PC-9 (cell line): ENCODE measurements around the gene ABR. TPM values are rescaled to one million over a fixed set of nuclear protein-coding genes. Genes with fewer than 3 reads are reported as not detected.

ENCODE experiments used
- BruUV-seq: library from RNA; stranded (reverse); fragments of 400-500 nt; replicated peaks from 2 replicates; lab custom pipeline; 2021; lab: Mats Ljungman, UMichigan
- CTCF ChIA-PET: fragments of 300-600 bp; sonication (Branson Sonifier 250); formaldehyde crosslinking; loops from one replicate; lab custom pipeline; 2022; ENCODE audit warnings: antibody characterized with exemption; lab: Charles Lee
- POLR2A ChIA-PET: fragments of 300-600 bp; sonication (Branson Sonifier 250); formaldehyde crosslinking; loops from one replicate; lab custom pipeline; 2022; ENCODE audit warnings: antibody characterized with exemption; ENCODE audit not compliant: unreplicated experiment; lab: Charles Lee
- DNase-seq, 2 experiments: peaks; one replicate each; pipeline versions ENCODE4 v3.0.0 to v3.0.0-alpha.2; 2015 to 2022; ENCODE audit warnings: mixed read lengths in 1 of 2
- H2AFZ ChIP-seq: fragments of 200-600 bp; sonication (generic); 2 replicates; pipeline ENCODE4 v1.8.1; 2017; ENCODE audit warnings: antibody characterized with exemption
- H3F3A ChIP-seq: fragments of 200-600 bp; sonication (generic); 2 replicates; pipeline ENCODE4 v1.8.1; 2017; ENCODE audit warnings: antibody characterized with exemption, mild to moderate bottlenecking, low read depth; ENCODE audit not compliant: insufficient read depth
- H3K27ac ChIP-seq: fragments of 200-600 bp; sonication (generic); 2 replicates; pipeline ENCODE4 v1.6.1; 2016; ENCODE audit warnings: mixed run types
- H3K27me3 ChIP-seq: fragments of 200-600 bp; sonication (generic); 2 replicates; pipeline ENCODE4 v1.6.1; 2016; ENCODE audit warnings: low read depth, mixed run types; ENCODE audit not compliant: insufficient read depth
- H3K36me3 ChIP-seq: fragments of 200-600 bp; sonication (generic); 2 replicates; pipeline ENCODE4 v1.6.1; 2016; ENCODE audit warnings: low read depth, mixed run types
- H3K4me1 ChIP-seq: fragments of 200-600 bp; sonication (generic); replicated peaks from 2 replicates; pipeline ENCODE4 v1.6.1; 2016; ENCODE audit warnings: mixed run types; ENCODE audit not compliant: insufficient read depth
- H3K4me2 ChIP-seq: fragments of 200-600 bp; sonication (generic); 2 replicates; pipeline ENCODE4 v1.6.1; 2017; ENCODE audit warnings: mixed run types
- H3K4me3 ChIP-seq: fragments of 200-600 bp; sonication (generic); 2 replicates; pipeline ENCODE4 v1.6.1; 2016; ENCODE audit warnings: mixed run types
- H3K79me2 ChIP-seq: fragments of 200-600 bp; sonication (generic); 2 replicates; pipeline ENCODE4 v1.6.1; 2017; ENCODE audit warnings: low read depth, mixed run types
- H3K9me2 ChIP-seq: fragments of 200-600 bp; sonication (generic); 2 replicates; pipeline ENCODE4 v1.8.1; 2017; ENCODE audit warnings: mild to moderate bottlenecking; ENCODE audit not compliant: insufficient read depth
- H3K9me3 ChIP-seq: fragments of 200-600 bp; sonication (generic); 2 replicates; pipeline ENCODE4 v1.8.1; 2016; ENCODE audit warnings: low read depth; ENCODE audit not compliant: insufficient read depth
- H4K20me1 ChIP-seq: fragments of 200-600 bp; sonication (generic); 2 replicates; pipeline ENCODE4 v1.8.1; 2017; ENCODE audit not compliant: insufficient read depth
- EZH2 ChIP-seq: fragments of 200-600 bp; sonication (generic); IDR thresholded peaks from 2 replicates; pipeline ENCODE4 v1.8.0; 2017; ENCODE audit warnings: antibody characterized with exemption, low read depth
- intact Hi-C: fragments of 100-400 bp; cut with micrococcal nuclease; formaldehyde crosslinking; loops from one replicate; pipeline ENCODE4 v1.10.0; 2022; ENCODE audit not compliant: unreplicated experiment
- total RNA-seq: library from RNA; stranded (reverse); gene quantifications from 2 replicates; pipeline ENCODE4 v1.2.3, GENCODE V29; 2021
- TF ChIP-seq, protein P1 (sequence below): fragments of 200-600 bp; sonication (generic); conservative IDR thresholded peaks from 2 replicates; pipeline ENCODE4 v1.6.1; 2017; ENCODE audit warnings: mixed run types, antibody characterized with exemption, mild to moderate bottlenecking, moderate library complexity

ABR gene
- total RNA-seq, 1 experiment from 2014 or later = 76.0 TPM

DNA sequence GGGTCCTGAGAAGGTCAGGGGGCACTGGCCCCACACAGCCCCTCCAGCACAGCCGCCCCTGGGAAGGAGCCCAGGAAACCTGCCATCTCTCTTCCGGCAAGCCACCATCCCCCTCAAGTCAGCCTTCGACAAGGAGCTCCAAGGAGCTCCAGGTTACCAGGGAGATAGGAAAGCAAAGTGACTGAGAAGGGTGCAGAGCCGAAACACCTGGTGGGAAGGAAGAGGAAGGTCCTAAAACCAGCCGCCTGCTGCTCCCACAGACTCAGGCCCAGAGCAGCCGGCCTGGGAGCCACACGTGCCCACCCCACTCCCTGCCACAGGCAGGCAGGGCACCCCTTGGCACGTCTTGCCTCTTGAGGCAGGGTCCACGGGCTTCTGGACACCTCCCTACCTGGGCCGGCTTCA is 102.2 kb downstream of the ABR start:
- Histone ChIP-seq H3K4me1 (peaks cover 33% of the 10 kb centered on the region), H3K4me2 (no peak overlapping the region), H3K9me2 (no peaks in the 10 kb centered on the region), H4K20me1 (no peaks in the 10 kb centered on the region), H3K27me3 (no peaks in the 10 kb centered on the region), H3K4me3 (no peak overlapping the region), H3K79me2 (no peaks in the 10 kb centered on the region), H3K27ac (no peak overlapping the region), H3F3A (peaks cover 27% of the 10 kb centered on the region), H3K9me3 (no peaks in the 10 kb centered on the region), H3K36me3 (no peaks in the 10 kb centered on the region), H2AFZ (no peak overlapping the region)
- ChIA-PET CTCF (no interaction called here), POLR2A (no interaction called here)
- DNase-seq = no peak
- intact Hi-C loops = no loop called here
- TF ChIP-seq, protein P1, sequence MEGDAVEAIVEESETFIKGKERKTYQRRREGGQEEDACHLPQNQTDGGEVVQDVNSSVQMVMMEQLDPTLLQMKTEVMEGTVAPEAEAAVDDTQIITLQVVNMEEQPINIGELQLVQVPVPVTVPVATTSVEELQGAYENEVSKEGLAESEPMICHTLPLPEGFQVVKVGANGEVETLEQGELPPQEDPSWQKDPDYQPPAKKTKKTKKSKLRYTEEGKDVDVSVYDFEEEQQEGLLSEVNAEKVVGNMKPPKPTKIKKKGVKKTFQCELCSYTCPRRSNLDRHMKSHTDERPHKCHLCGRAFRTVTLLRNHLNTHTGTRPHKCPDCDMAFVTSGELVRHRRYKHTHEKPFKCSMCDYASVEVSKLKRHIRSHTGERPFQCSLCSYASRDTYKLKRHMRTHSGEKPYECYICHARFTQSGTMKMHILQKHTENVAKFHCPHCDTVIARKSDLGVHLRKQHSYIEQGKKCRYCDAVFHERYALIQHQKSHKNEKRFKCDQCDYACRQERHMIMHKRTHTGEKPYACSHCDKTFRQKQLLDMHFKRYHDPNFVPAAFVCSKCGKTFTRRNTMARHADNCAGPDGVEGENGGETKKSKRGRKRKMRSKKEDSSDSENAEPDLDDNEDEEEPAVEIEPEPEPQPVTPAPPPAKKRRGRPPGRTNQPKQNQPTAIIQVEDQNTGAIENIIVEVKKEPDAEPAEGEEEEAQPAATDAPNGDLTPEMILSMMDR = no peak
- no peak for TF ChIP-seq EZH2
- no TSS peak for BruUV-seq

DNA sequence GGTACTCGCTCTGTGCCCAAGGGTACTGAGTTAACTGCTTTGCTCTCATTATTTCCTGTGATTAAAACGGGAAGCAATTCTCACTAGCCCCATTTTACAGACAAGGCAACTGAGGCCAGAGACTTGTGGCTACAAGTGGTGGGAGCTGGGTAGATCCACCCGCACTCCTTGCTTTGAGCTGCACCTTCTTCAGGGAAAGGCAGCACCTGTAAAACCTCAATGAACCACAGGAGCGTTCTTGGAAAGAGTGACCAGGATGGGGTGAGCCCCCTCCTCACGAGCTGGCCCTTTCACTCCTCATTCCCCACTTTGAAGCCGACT is 102.8 kb downstream of the ABR start:
- Histone ChIP-seq H4K20me1 (no peaks in the 10 kb centered on the region), H3K79me2 (no peaks in the 10 kb centered on the region), H3K27me3 (no peaks in the 10 kb centered on the region), H3K9me3 (no peaks in the 10 kb centered on the region), H3F3A (peaks cover 21% of the 10 kb centered on the region), H3K4me2 (no peak overlapping the region), H2AFZ (no peak overlapping the region), H3K27ac (no peak overlapping the region), H3K9me2 (no peaks in the 10 kb centered on the region), H3K36me3 (no peaks in the 10 kb centered on the region), H3K4me3 (no peak overlapping the region), H3K4me1 (peaks cover 27% of the 10 kb centered on the region)
- no peak for TF ChIP-seq EZH2
- TF ChIP-seq, protein P1 = no peak
- POLR2A ChIA-PET = no interaction called here
- intact Hi-C loops = no loop called here
- CTCF ChIA-PET = no interaction called here
- no peak for DNase-seq
- no TSS peak for BruUV-seq

DNA sequence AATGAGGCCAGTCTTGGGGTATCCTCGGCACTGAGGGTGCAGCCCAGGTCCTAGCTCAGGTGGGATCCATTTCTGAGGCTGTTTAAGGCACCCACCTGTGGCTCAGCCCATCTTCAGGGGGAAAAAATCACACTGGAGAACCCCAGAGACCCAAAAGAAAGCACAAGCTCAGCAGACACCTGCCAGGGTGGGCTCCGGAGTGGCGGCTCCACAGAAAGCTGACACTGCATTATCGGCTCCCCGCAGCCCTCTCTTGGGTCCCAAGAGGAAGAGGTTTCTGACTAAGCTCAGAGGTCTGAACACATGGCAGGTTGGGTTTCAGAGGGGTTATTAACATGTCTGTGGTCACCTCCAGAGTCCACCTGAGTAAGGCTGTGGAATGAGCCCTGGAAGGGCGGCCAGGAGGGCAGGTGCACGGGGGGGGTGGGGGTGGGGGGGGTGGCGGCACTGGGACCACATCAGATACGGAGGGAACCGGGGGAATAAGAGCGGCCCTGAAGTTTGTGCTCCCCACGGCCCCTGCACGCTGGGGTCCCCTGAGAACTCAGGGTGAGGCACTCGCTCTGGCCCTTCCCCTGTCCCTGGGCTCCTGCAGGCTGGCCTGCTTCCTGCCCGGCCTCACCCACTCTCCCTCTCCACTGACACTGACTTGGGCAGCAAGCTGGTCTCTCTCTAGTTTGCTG is 103.3 kb downstream of the ABR start:
- no peak overlapping the region for H3K4me2 ChIP-seq
- intact Hi-C loops = no loop called here
- no peak overlapping the region for H2AFZ ChIP-seq
- H3K4me1 ChIP-seq = peaks cover 22% of the 10 kb centered on the region
- no peaks in the 10 kb centered on the region for H3K36me3 ChIP-seq
- H3K9me3 ChIP-seq = no peaks in the 10 kb centered on the region
- DNase-seq = no peak
- no TSS peak for BruUV-seq
- H3K9me2 ChIP-seq = no peaks in the 10 kb centered on the region
- H3K4me3 ChIP-seq = no peak overlapping the region
- TF ChIP-seq, protein P1 = no peak
- no peak for TF ChIP-seq EZH2
- POLR2A ChIA-PET = no interaction called here
- H3K27ac ChIP-seq = no peak overlapping the region
- H4K20me1 ChIP-seq = no peaks in the 10 kb centered on the region
- H3K79me2 ChIP-seq = no peaks in the 10 kb centered on the region
- no peaks in the 10 kb centered on the region for H3K27me3 ChIP-seq
- H3F3A ChIP-seq = peaks cover 16% of the 10 kb centered on the region
- CTCF ChIA-PET = interaction anchor here (0.7 kb wide), 1 partner anchor 1018 kb away, joined by 3 read pairs; no protein-coding TSS in a partner anchor
